Prostate gland (tissue), 2 donors: ENCODE measurements around the gene PFKP.

Source experiments
- CTCF ChIP-seq, 4 experiments: fragments of 200-600 bp in 2 of 4; fragments of 450-650 bp in 2 of 4; sonication (generic) in 2 of 4; IDR thresholded peaks; 1 replicate in 3 of 4; 2 replicates in 1 of 4; pipeline ENCODE4 v1.5.1; 2016 to 2019; ENCODE audit warnings: antibody characterized with exemption in 4 of 4, mild to moderate bottlenecking in 2 of 4, moderate library complexity in 2 of 4
- POLR2AphosphoS5 ChIP-seq: sonication (generic); formaldehyde crosslinking; IDR thresholded peaks from one replicate; pipeline ENCODE4 v1.6.1; 2017; ENCODE audit warnings: antibody characterized with exemption

DNA sequence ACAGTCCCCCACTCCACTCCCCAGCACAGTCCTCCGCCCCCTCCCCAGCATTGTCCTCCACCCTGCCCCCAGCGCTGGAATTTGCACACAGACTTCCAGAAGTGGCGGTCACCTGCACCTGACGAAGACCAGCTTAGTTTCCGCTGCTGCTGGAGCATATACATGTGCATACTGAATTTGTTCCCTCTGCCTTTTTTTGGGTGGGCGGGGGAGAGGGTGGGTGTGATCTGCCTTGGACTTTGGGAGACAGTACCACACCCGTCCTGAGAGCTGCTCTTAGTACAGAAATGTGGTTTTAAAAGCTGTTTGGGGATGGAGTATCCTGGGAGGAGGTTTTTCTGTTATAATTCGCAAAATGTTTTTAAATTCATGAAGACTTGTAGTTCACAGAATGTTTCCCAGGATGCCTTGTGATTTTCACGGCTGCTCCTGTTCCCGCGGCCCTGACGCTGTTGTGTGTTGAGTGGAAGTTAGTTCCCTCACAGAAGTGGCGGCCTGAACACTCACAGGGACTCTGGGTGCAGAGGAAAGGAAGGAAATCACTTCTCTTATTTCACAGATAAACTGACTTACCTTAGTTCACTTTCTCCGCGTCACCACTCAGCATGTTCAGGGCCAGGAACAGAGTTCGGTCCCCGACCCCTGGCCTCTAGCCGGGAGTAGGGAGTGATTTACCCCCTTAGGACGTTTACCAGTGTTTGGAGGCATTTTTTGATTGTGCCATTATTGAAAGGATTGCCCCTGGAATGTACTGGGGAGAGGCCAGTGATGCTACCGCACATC, 18.6 kb downstream of the PFKP start:
- no peak for TF ChIP-seq CTCF (IDR thresholded peaks at IDR 0.05)
- TF ChIP-seq POLR2AphosphoS5: no peak
